SKM-1 (cell line): Measurements from ENCODE around the gene CCSER1.
"Not testable (repeated sequence)": the region's sequence is repeated elsewhere in the genome, so short reads cannot be mapped to it uniquely, and the experiment has no call there.

ENCODE experiments used
- DNase-seq: peaks from one replicate; lab custom pipeline; 2025; ENCODE audit not compliant: unreplicated experiment; lab: John Stamatoyannopoulos, UW

CCSER1 gene

GRCh38 chr4:91015861-91016260 lies 888.7 kb downstream of the CCSER1 start:
- DNase-seq, result no peak

- DNase-seq, result no peak
Measured at GRCh38 chr4:91019513-91019912, 892.3 kb downstream of the CCSER1 start.

GRCh38 chr4:91025241-91026148 lies 898.3 kb downstream of the CCSER1 start:
- no peak for DNase-seq

- DNase-seq, result no peak
Measured at GRCh38 chr4:91028228-91028627, 901.0 kb downstream of the CCSER1 start.

GRCh38 chr4:91031761-91032160 lies 904.6 kb downstream of the CCSER1 start:
- no peak for DNase-seq

- DNase-seq, result no peak
Measured at GRCh38 chr4:91032725-91033445, 905.7 kb downstream of the CCSER1 start.

GRCh38 chr4:91035276-91035675 lies 908.1 kb downstream of the CCSER1 start:
- DNase-seq, result no peak

GRCh38 chr4:91037951-91038350 lies 910.8 kb downstream of the CCSER1 start:
- no peak for DNase-seq

GRCh38 chr4:91057871-91058270 lies 930.7 kb downstream of the CCSER1 start:
- DNase-seq, result no peak

GRCh38 chr4:91058345-91058744 lies 931.2 kb downstream of the CCSER1 start:
- no peak for DNase-seq

GRCh38 chr4:91064157-91064853 lies 937.1 kb downstream of the CCSER1 start:
- no peak for DNase-seq

GRCh38 chr4:91065117-91065516 lies 937.9 kb downstream of the CCSER1 start:
- DNase-seq, result no peak

- DNase-seq, result no peak
Measured at GRCh38 chr4:91070736-91071135, 943.5 kb downstream of the CCSER1 start.

GRCh38 chr4:91076147-91076546 lies 949.0 kb downstream of the CCSER1 start:
- no peak for DNase-seq

- DNase-seq, result no peak
Measured at GRCh38 chr4:91085961-91086360, 958.8 kb downstream of the CCSER1 start.

- DNase-seq, result no peak
Measured at GRCh38 chr4:91087743-91088142, 960.5 kb downstream of the CCSER1 start.

- DNase-seq, result no peak
Measured at GRCh38 chr4:91089178-91089577, 962.0 kb downstream of the CCSER1 start.

- DNase-seq, result no peak
Measured at GRCh38 chr4:91092398-91092980, 965.3 kb downstream of the CCSER1 start.

- not testable (repeated sequence) for DNase-seq
Measured at GRCh38 chr4:91094220-91094619, 967.0 kb downstream of the CCSER1 start.

- no peak for DNase-seq
Measured at GRCh38 chr4:91099666-91100065, 972.5 kb downstream of the CCSER1 start.

GRCh38 chr4:91108751-91109150 lies 981.6 kb downstream of the CCSER1 start:
- DNase-seq, result no peak
